ENCODE data around the gene AHCYL2. TPM values are rescaled to one million over a fixed set of nuclear protein-coding genes. Genes with fewer than 3 reads are reported as not detected.

The AHCYL2 gene
- total RNA-seq, 1 donor from 2014 or later, result 14.7 TPM

DNA sequence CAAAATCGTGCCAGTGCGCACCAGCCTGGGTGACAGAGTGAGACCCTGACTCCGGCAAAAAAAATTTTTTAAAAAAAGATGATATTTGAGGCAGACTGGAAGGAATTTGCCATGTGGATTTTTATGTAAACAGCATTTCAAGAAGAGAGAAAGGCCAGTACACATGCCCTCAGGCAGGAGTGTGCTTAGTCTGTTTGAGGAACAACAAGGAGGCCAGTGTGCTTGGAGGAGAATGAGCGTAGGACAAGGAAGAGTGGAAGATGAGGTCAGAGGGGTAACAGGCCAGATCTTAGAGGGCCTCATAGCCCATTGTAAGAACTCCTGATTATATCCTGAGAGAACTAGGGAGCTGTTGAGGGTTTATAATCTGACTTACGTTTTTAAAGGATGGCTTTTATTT, 192.2 kb downstream of the AHCYL2 start:
- Histone ChIP-seq H3K4me2 (ENCODE audit: low read length) (no peak overlapping the region), H3K9ac (ENCODE audit: low read length) (no peak overlapping the region), H4K20me1 (ENCODE audit: insufficient read depth, low read length) (no peaks in the 10 kb centered on the region), H3K9me3 (ENCODE audit: insufficient read depth, low read depth, low read length) (no peaks in the 10 kb centered on the region), H3K36me3 (ENCODE audit: insufficient read depth, low read length) (no peaks in the 10 kb centered on the region), H3K27me3 (ENCODE audit: insufficient read depth, low read length) (no peaks in the 10 kb centered on the region), H3K79me2 (ENCODE audit: insufficient read depth, low read length) (no peaks in the 10 kb centered on the region), H3K4me1 (ENCODE audit: insufficient read depth, low read length) (no peaks in the 10 kb centered on the region), H2AFZ (ENCODE audit: low read depth, low read length) (no peak overlapping the region), H3K27ac (ENCODE audit: low read depth, low read length) (no peak overlapping the region), H3K4me3 (ENCODE audit: insufficient read depth, low read depth, low read length) (no peak overlapping the region)
- no peaks in the 10 kb centered on the region for H3K4me1 Mint-ChIP-seq (ENCODE audit: low read depth, unreplicated experiment)
- no peak for DNase-seq (ENCODE audit: low read depth)
- FAIRE-seq, result no peak
- H3K4me3 Mint-ChIP-seq (ENCODE audit: unreplicated experiment), result no peak overlapping the region
- peaks cover 12% of the 10 kb centered on the region for H3K36me3 Mint-ChIP-seq (ENCODE audit: low read depth, unreplicated experiment)
- TF ChIP-seq, protein P1, sequence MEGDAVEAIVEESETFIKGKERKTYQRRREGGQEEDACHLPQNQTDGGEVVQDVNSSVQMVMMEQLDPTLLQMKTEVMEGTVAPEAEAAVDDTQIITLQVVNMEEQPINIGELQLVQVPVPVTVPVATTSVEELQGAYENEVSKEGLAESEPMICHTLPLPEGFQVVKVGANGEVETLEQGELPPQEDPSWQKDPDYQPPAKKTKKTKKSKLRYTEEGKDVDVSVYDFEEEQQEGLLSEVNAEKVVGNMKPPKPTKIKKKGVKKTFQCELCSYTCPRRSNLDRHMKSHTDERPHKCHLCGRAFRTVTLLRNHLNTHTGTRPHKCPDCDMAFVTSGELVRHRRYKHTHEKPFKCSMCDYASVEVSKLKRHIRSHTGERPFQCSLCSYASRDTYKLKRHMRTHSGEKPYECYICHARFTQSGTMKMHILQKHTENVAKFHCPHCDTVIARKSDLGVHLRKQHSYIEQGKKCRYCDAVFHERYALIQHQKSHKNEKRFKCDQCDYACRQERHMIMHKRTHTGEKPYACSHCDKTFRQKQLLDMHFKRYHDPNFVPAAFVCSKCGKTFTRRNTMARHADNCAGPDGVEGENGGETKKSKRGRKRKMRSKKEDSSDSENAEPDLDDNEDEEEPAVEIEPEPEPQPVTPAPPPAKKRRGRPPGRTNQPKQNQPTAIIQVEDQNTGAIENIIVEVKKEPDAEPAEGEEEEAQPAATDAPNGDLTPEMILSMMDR (IDR thresholded peaks at IDR 0.05; ENCODE audit: insufficient read depth, low read depth, low read length), result no peak
- TF ChIP-seq EZH2 (IDR thresholded peaks at IDR 0.05; ENCODE audit: insufficient read depth, low read length), result no peak
- H3K27me3 Mint-ChIP-seq (ENCODE audit: low read depth, unreplicated experiment), result no peaks in the 10 kb centered on the region
- no peak overlapping the region for H3K27ac Mint-ChIP-seq (ENCODE audit: unreplicated experiment)
- peaks cover 4% of the 10 kb centered on the region for H3K9me3 Mint-ChIP-seq (ENCODE audit: unreplicated experiment)

DNA sequence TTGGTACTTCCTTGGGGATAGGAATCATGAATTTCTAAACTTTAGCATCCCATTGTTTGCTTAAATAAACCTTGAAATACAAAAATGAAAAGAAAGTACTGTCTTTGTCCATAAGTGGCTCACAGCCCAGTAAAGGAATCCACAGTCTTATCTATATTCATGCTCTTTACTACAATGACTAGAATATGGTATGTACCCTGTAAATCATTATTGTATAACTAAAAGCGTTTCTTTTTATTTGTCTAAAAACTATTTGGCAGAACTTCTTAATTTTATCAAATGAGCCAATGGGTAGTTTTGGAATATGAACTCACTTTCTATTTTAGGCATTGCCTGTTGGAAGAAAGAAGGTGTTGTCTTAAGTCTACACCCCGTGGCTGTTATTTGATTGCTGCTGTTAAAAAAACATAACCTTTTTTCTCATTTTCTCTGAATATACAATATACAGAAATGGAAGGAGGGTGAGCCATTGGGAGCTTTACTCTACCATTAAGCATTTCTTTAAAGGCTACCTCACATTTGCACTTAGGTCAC, 197.0 kb downstream of the AHCYL2 start:
- H3K27ac Mint-ChIP-seq (ENCODE audit: unreplicated experiment), result no peak overlapping the region
- H3K36me3 Mint-ChIP-seq (ENCODE audit: low read depth, unreplicated experiment), result peaks cover 9% of the 10 kb centered on the region
- H3K9ac ChIP-seq (ENCODE audit: low read length), result no peak overlapping the region
- H3K27me3 ChIP-seq (ENCODE audit: insufficient read depth, low read length), result no peaks in the 10 kb centered on the region
- H4K20me1 ChIP-seq (ENCODE audit: insufficient read depth, low read length), result no peaks in the 10 kb centered on the region
- H3K27ac ChIP-seq (ENCODE audit: low read depth, low read length), result no peak overlapping the region
- H2AFZ ChIP-seq (ENCODE audit: low read depth, low read length), result no peak overlapping the region
- no peaks in the 10 kb centered on the region for H3K9me3 ChIP-seq (ENCODE audit: insufficient read depth, low read depth, low read length)
- no peaks in the 10 kb centered on the region for H3K79me2 ChIP-seq (ENCODE audit: insufficient read depth, low read length)
- TF ChIP-seq EZH2 (IDR thresholded peaks at IDR 0.05; ENCODE audit: insufficient read depth, low read length), result no peak
- TF ChIP-seq, protein P1 (IDR thresholded peaks at IDR 0.05; ENCODE audit: insufficient read depth, low read depth, low read length), result no peak
- H3K4me2 ChIP-seq (ENCODE audit: low read length), result no peak overlapping the region
- peaks cover 6% of the 10 kb centered on the region for H3K4me1 Mint-ChIP-seq (ENCODE audit: low read depth, unreplicated experiment)
- FAIRE-seq, result no peak
- no peaks in the 10 kb centered on the region for H3K27me3 Mint-ChIP-seq (ENCODE audit: low read depth, unreplicated experiment)
- H3K36me3 ChIP-seq (ENCODE audit: insufficient read depth, low read length), result no peaks in the 10 kb centered on the region
- no peak overlapping the region for H3K4me3 Mint-ChIP-seq (ENCODE audit: unreplicated experiment)
- H3K9me3 Mint-ChIP-seq (ENCODE audit: unreplicated experiment), result no peaks in the 10 kb centered on the region
- no peaks in the 10 kb centered on the region for H3K4me1 ChIP-seq (ENCODE audit: insufficient read depth, low read length)
- DNase-seq (ENCODE audit: low read depth), result no peak
- no peak overlapping the region for H3K4me3 ChIP-seq (ENCODE audit: insufficient read depth, low read depth, low read length)

DNA sequence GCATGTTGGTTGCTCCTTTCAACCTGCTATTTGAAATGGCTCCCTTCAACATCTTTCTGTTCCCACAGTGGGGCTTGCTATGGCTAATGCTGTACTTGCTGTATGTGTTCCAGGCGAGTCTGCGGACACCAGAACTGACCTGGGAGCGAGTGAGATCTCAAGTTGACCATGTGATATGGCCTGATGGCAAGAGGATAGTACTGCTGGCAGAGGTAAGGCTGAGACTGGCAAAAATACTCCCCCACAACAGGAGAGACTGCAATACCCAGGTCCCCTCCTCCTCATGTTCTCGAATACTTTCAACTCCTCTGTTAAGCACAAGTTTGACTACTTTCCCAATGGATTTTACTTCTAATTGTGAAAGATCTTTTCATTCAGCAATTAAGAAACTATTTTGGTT, 197.9 kb downstream of the AHCYL2 start:
- H3K36me3 ChIP-seq (ENCODE audit: insufficient read depth, low read length), result no peaks in the 10 kb centered on the region
- DNase-seq (ENCODE audit: low read depth) (no peak), FAIRE-seq (no peak)
- H4K20me1 ChIP-seq (ENCODE audit: insufficient read depth, low read length), result no peaks in the 10 kb centered on the region
- H3K4me3 ChIP-seq (ENCODE audit: insufficient read depth, low read depth, low read length), result no peak overlapping the region
- H3K27me3 ChIP-seq (ENCODE audit: insufficient read depth, low read length), result no peaks in the 10 kb centered on the region
- Mint-ChIP-seq H3K27me3 (ENCODE audit: low read depth, unreplicated experiment) (no peaks in the 10 kb centered on the region), H3K4me1 (ENCODE audit: low read depth, unreplicated experiment) (peaks cover 6% of the 10 kb centered on the region), H3K9me3 (ENCODE audit: unreplicated experiment) (no peaks in the 10 kb centered on the region), H3K36me3 (ENCODE audit: low read depth, unreplicated experiment) (peaks cover 8% of the 10 kb centered on the region), H3K27ac (ENCODE audit: unreplicated experiment) (no peak overlapping the region), H3K4me3 (ENCODE audit: unreplicated experiment) (no peak overlapping the region)
- H2AFZ ChIP-seq (ENCODE audit: low read depth, low read length), result no peak overlapping the region
- H3K4me1 ChIP-seq (ENCODE audit: insufficient read depth, low read length), result no peaks in the 10 kb centered on the region
- H3K27ac ChIP-seq (ENCODE audit: low read depth, low read length), result no peak overlapping the region
- TF ChIP-seq, protein P1 (IDR thresholded peaks at IDR 0.05; ENCODE audit: insufficient read depth, low read depth, low read length), result no peak
- TF ChIP-seq EZH2 (IDR thresholded peaks at IDR 0.05; ENCODE audit: insufficient read depth, low read length), result no peak
- H3K4me2 ChIP-seq (ENCODE audit: low read length), result no peak overlapping the region
- H3K9ac ChIP-seq (ENCODE audit: low read length), result no peak overlapping the region
- H3K79me2 ChIP-seq (ENCODE audit: insufficient read depth, low read length), result no peaks in the 10 kb centered on the region
- H3K9me3 ChIP-seq (ENCODE audit: insufficient read depth, low read depth, low read length), result no peaks in the 10 kb centered on the region

Data from astrocyte (in vitro differentiated cells and primary cell).